Measurements from ENCODE around the gene DDC. TPM values are rescaled to one million over a fixed set of nuclear protein-coding genes. Genes with fewer than 3 reads are reported as not detected.
A peak's percentile ranks its signal among the peaks of the same experiment; 100 is the strongest.

DDC gene, protein sequence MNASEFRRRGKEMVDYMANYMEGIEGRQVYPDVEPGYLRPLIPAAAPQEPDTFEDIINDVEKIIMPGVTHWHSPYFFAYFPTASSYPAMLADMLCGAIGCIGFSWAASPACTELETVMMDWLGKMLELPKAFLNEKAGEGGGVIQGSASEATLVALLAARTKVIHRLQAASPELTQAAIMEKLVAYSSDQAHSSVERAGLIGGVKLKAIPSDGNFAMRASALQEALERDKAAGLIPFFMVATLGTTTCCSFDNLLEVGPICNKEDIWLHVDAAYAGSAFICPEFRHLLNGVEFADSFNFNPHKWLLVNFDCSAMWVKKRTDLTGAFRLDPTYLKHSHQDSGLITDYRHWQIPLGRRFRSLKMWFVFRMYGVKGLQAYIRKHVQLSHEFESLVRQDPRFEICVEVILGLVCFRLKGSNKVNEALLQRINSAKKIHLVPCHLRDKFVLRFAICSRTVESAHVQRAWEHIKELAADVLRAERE
- total RNA-seq = not detected

DNA sequence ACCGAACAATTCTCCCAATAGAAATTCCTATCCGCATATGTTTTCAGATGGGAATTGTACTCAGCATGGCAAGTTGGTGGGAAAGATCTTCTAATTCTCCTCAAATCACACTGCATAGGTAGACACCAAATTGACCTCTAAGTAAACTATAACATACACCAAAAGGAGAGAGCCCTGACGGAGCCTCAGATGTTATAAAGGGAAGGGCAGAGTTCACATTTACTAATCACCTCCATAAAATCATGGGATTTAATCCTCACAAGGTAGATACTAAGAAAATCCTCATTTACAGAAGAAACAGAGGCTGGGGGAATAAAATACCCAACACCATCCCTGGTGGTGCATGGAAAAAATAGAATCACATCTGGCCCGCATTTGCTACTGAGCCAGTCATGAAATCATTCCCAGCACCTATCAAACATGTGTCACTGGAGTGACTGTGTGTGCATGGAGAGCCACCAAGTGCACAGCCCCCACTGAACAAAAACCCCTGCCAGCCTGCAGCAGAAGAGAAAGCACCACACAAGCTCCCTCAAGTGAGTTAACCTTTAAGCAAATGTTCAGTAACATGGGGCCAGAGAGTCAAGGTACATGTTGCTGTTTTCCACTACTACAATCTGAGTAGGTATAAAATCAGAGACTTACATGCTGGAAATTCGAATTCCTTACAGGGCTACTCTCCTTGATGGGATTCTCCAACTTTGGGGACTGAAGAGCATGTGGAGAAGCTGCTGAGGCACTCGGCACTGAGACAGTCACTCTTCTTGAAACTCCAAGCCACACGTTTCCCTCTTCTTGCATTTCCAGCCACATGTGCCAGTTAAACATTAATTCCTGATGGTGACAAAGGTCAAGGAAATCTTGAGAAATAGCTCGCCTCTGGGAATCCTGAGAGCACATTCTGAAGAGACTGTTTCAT, at the start of gene DDC:
TSS of gene DDC (minus strand) at position 766 of the 919 bp plus-strand sequence. CDS start 21,320 bp downstream, outside the sequence.
- DNase-seq = no peak

DNA sequence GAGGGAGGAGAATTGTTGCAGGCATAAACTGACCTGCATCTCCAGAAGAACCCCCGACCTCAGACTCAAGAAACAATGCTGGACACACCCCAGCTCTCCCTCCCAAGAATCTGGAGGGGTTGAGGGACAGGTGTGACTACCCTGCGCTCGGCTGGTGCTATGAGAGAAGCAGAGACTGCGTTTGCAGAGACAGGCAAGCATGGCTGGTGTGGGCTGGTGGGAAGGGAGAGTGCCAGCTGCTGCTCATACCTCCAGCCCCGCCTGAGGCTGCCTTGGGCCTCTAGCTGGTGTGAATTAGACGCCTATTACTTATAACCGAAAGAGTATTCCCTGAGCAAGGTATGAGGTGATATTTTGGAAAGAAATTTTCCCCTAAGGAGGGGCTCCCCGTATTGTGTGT, 48.3 kb upstream of the DDC start:
- DNase-seq = no peak

DNA sequence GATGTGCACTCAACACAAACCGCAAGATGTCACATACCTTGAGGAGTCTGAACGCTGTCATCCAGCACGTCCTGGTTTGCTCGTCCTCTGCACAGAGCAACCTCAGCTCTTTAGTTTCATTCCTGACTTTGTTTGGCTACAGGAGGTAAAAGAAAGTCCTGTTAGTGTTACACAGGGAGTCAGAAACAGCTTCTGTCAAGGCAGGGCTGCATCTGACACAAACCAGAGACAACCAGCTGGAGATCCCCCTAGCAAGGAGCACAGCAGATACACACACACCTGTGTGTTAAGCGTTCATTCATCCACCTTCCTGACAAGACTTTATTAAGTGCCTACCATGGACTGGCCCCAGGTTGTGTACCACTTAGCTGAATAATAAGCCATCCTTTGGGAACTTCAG, 47.5 kb upstream of the DDC start:
- peak; percentile 35 for DNase-seq

DNA sequence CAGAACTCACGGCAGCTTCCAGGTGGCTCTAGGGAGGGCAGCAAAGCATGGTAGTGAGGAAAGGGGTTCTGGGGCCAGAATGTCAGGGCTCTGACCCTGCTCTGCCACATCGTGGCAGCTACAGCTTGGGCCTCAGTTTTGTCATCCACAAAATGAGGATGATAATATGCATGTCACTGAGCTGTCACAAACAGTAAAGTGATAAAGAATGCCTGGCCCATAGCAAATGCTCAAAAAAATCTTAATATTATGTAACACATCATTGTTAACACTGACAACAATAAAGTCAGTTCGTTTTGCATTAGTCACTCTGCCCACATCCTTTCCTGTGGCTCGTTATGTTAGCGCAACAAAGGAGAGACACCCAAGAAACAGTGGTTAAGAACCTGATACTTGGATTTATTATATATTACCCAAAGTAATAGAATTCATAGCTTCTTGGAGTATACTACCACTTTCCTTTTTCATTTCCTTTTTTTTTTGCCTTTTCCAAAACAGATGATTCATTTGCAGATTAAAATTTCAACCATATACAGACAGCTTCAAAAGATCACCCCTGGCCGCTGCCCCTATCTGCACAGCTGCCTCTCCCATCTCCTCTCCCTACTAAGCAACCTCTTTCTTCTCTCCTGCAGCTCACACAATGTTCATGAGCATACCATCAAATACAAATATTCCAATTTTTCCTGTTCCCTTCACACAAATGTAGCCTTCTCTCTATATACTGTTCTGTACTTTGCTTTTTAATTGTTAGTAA, 45.5 kb upstream of the DDC start:
- DNase-seq = no peak

DNA sequence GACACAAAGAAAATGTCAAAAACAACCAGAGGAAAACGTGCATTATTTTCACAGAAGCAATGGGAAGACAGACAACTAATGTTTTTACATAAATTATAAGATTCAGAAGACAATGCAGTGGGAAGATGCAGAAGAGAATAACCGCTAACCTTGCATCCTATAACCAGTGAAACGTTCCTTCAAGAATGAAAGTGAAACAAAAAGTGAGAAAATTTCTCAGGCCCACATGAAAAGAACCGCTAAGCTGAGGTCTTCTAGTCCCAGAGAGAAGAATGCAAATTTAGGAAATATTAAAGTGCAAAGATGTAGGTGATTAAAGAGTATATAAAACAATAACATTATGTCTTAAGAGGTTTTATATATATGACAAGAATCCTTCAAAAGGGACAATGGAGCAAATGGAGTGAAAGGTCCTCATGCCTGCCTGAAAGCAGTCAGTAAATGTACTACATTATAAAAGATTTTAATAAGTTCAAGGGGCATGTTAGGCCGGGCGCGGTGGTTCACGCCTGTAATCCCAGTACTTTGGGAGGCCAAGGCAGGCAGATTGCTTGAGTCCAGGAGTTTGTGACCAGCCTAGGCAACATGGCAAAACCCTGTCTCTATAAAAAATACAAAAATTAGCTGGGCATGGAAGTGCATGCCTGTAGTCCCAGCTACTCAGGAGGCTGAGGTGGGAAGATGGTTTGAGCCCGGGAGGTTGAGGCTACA, 43.1 kb upstream of the DDC start:
- DNase-seq = no peak

DNA sequence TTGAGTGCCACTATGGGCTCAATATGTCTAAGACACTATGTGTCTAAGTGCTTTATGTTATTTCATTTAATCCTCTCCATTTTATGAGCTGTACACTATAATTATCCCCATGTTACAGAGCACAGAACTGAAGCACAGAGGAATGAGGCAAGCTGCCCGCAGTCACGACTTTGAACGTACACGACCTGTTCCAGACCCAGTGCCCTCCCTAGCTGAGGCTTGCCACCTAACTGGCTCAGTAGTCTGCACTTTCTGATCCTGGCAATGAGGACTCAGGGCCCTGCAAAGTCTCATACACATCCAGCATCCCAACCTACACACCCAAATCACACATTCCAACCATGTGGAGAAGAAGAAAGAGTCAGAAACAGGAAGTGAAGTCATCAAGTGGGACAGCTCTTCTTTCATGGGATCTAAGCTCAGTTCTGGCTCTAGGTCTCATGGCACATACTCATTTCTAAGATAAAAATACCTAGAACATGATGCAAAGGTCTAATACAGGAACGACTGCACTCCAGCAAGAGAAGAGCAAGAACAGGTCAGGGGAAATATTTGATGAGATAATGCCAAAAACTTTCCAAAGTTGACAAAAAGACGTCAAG, 42.4 kb upstream of the DDC start:
- DNase-seq = no peak

DNA sequence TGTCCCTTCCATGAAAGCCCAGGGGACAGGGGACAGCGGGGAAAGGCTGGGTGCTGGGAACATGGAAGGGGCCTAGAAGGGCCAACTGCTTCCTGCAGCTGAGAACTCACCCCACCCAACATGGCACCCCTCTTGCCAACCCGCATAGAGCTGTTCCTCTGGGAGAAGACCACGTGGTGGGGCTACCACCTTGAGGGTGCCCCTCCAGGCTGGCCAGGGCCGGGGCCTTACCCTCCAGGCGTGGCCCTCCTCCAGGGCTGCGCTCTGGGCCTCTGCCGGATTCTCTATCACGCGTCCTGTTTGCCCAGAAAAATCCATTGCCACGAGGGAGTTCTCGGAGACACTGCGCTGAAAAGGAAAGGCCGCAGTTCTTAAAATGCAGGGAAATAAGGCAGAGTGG, 39.9 kb upstream of the DDC start:
- DNase-seq = no peak

DNA sequence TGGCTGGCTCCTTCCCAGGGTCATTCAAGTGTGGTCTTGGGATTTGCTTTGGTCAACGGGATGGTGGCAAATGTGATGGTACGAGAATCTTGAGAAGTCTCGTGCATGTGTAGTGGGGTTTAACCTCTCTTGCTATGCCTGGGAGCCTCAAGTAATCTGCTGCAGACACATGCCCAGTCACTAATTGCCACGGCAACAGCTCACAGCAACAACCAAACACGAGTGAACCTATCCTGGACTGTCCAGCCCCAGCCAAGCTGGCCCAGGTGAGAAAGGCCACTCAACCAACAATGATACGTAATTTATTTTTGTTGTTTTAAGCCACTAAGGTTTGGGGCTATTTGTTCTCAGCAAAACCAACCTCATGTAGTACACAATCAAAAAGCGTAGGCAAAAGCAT, 38.1 kb upstream of the DDC start:
- DNase-seq = no peak

DNA sequence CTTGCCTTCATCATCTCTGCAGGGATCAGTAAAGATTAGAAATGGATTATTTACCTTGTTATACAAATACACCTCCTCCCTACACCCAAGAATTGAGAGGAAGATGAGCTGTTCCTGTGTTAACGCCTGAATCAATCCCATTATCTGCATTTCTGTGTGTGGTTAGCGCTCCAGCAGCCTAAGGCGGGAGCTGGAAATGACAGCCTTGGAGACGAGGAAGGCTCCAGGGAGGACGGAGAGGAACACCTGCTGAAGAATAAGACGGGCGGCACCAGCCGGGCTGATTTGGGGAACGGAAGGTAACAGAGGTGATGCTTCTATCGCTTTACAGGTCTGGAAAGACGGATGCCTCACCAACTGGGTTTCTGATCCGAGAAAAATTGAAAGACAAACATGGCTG, 34.2 kb upstream of the DDC start:
- DNase-seq = no peak

DNA sequence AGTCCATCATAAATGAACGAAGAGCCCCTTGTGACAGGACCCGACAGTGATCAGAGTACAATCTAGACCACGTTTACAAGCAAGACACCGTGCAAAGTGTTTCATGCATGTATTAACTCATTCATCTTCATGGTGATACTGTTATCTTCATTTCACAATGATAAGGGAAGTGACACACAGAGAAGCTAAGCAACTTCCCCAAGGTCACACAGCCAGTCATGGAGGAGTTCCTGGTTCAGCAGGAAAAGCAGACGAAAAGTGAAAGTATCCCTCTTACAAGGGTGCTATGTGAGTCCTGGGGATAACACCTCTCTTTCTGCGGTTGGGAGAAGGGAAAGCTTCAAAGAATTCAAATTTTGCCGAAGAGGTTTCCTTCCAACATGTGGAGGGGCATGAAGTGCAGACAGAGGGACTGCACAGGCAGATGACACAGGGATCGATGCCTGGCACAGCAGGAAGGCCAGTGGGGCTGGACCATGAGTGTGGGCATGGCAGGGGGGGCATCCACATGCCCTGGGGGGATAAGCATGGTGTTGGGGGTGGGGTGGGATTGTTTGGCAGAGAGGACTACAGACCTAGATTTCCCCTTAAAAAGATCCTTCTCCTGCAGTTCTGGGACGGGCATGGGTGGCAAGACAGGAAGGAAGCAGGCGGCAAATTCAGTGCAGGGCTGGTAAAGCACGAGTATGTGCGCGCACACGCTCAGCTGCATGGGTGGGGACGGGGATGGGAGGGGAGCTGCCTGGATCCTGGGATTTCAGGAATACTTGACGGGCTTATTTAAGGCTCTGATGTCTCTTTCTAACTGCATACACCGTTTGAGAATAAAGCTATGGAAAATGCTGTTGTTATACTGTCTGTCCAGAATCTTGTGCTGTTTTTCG, 33.5 kb upstream of the DDC start:
- DNase-seq = no peak

DNA sequence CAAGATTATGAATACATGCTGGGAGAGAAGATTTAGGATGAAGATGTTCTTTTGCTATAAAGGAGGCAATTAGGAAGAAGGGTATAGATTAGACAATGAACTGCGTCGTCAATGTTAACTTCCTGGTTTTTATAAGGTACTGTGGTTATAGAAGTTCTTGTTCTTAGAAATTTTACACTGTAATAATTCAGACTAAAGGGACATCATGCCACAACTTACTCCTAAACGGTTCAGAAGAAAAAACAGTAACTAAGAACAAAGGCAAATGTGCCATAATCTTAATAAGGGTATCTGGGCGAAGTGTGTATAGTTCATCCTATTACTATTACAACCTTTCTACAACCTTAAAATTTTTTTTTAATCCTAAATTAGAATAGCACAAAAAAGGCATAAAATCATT, 31.3 kb upstream of the DDC start:
- no peak for DNase-seq

DNA sequence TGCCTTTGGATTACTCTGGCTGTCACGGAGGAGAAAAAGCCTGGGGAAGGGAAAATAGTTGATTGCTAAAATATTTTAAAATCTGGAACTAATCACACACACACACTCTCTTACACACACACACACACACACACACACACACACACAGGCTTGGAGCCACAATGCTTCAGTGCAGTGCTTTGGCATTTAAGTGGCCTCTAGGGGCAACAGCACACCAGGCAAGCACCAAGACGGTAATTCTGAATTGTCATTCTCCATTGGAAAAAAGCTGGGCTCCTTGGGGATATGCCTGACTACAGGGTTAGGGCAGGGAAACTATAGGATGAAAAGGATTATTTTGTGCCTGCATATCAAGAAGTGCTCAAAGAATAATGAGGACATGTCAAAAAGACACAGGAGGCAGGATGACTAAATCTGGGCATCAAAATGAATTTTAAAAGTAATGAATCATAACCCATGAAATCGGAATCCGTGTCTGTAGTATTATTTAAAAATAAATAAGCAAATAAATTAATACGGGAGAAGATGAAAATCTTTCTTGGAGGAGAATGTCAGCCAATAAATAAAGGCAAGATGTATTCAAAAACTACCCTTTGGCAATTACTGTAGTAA, 30.4 kb upstream of the DDC start:
- no peak for DNase-seq

DNA sequence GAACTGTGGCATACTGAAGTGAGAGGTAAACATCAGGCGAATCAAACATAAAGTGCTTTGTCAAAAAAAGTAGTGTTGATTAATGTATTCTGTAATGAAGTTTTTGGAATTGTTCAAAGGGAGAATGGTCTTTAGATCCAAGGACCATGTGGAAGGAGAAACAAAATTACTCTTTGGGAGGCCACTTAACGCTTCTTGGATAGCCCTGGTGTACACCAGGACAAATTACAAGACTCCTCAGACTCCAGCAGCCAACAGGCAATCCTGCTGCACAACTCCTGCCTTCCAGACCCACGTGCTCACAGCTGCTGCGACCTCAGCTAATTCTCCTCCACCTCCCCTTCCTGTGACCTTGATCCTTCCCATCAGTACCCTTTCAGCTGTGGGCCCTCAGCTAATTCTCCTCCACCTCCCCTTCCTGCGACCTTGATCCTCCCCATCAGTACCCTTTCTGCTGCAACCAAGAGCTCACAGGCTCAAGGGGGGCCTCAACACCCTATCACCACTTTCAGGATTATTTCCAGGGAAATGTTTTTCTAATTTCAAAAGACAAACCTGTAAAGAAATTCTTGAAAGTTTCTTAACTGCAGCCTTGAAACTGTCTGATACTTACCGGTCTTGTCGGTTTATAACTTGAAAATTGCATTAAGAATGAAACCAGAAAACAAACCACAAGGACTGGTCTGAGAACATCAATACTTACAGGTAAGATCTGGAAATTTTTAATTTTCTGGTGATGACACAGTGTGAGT, 29.7 kb upstream of the DDC start:
- no peak for DNase-seq

DNA sequence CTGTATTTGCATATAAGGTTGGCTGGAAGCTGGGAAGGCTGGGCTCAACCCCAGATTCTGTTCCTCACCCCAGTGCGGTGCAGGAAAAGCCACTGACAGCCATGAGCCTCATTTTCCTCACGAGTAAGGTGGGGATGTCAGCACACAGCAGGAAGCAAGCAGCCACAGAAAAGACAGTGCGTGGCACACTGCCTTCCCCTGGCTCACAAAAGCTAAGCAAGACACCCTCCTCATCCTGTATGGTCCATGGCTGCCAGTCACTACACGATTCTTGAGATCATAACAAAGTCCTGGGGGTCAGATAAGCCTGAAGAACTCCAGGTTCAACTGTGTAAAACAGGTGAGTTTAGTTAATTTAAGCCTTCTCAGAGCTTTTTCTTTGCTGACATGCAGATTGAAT, 28.9 kb upstream of the DDC start:
- DNase-seq = no peak

DNA sequence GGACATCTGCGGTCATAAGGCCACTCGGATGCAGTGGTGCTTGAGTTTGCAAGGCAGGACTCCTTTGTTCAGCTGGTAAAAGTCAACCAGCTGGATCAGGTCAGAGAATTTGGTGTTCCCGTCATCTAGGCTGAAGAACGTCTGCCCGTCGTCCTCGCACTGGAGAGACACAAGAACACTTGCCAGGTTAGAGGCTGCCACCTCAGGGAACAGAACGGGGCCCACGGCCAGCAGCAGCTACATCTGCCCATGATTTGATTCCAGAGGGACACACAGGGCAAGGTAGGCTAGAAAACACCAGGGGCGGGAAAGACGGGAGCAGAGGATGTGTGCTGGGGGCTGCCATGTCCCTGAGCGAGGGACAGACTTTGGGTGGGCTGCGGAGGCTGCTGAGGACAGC, 27.7 kb upstream of the DDC start:
- no peak for DNase-seq

DNA sequence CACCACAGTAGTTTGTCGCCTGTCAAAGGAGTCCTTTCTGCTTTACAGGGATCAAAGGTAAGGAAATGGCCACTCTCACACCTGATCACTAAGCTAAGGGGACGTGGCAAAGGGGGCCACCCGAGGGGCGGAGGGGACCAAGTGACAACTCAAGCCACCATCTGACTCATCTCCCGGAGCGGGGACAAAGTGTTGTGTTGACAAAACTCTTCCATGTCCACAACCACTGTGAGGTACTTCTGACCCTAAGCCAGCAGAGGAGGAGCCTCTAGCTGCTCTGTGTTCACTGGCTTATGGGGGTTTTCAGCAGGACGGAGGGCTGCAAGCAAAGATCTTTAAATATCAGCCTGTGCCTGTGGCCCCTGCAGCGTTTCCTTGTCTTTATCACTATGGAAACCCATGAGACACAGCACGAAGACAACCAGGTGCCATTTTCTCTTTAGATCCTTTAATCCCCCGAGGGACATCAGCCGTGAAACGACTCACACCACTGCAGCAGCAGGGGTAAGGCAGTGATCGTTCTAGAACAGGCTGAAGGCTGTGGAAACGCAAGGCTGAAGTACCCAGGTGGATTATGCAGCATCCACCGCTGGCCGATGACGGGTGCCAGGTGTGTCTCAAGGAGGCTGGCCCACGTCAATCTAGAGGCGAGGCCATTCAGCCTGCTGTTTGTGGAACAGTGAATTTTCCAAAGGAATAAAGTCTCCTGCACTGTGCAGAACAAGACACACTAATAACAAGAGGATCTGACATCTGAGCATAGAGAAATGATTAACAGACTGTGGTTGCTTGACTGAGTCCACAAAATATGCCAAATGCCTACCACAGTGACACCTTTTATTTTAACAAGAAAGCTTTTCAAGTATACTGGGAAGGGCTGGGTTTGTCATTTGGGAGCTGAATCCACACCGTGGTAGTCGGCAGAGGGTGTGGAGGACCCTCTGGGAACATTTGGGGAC, 26.6 kb upstream of the DDC start:
- no peak for DNase-seq

DNA sequence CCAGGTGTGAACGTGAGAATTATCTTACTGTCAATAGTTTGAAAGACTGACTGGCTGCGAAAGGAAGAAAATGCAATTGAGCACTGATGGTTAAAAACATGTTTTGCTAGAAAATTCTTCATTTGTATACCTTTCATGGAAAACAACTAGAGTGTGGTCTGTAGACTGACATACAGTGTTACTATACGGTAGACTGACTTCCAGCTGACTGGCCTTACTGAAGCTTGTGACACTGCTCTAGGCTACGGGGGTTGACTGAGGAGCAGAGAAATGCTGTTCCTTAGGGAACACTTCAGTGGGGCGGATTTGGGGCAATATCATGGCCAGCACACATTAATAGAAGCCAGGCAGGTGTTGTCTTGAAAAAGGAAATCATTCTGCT, 25.9 kb upstream of the DDC start:
- no peak for DNase-seq

DNA sequence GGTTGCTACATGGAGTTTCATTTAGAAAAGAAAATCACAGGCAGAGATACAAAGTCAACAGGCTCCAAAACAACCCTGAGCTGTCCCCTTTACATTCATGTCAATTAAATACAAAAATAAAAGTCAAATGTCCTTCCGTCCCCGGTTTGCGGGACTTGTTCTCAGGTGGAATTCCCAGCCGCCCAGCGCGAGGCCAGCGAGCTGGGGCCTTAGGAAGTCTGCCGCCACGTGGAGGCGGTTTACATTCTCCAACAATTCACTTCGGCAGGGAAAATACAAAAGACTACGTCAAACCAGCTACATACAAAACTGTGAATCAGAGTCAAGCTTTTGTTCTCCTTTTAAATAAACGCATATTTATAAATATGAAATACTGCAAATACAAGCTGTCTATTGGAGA, 25.3 kb upstream of the DDC start:
- no peak for DNase-seq

Measured in tongue (tissue), 2 donors.